Spleen (tissue), 11 donors: ENCODE results near the gene IFITM10. TPM values are rescaled to one million over a fixed set of nuclear protein-coding genes. Genes with fewer than 3 reads are reported as not detected.

Source experiments
- DNase-seq: peaks from one replicate; pipeline ENCODE4 v3.0.0-alpha.2; 2020
- H3K27ac ChIP-seq, 8 donors: fragments of 200-600 bp; sonication (generic) in 7 of 8; 1 replicate in 4 of 8; 2 replicates in 4 of 8; pipeline versions ENCODE4 v1.5.0 to v1.8.0; 2016 to 2021; ENCODE audit warnings: inconsistent platforms in 4 of 8, mild to moderate bottlenecking in 4 of 8, moderate library complexity in 1 of 8
- H3K27me3 ChIP-seq, 7 donors: fragments of 200-600 bp; sonication (generic) in 6 of 7; replicated peaks in 1 of 7; 1 replicate in 4 of 7; 2 replicates in 3 of 7; pipeline versions ENCODE4 v1.5.0 to v1.8.0; 2016 to 2021; ENCODE audit warnings: inconsistent platforms in 3 of 7, mild to moderate bottlenecking in 1 of 7
- H3K36me3 ChIP-seq, 6 donors: fragments of 200-600 bp; sonication (generic) in 5 of 6; 1 replicate in 4 of 6; 2 replicates in 2 of 6; pipeline versions ENCODE4 v1.5.0 to v1.8.0; 2016 to 2021; ENCODE audit warnings: inconsistent platforms in 2 of 6
- H3K4me1 ChIP-seq, 6 donors: fragments of 200-600 bp; sonication (generic) in 5 of 6; 1 replicate in 3 of 6; 2 replicates in 3 of 6; pipeline versions ENCODE4 v1.5.0 to v1.8.0; 2016 to 2021; ENCODE audit warnings: inconsistent platforms in 3 of 6
- H3K4me3 ChIP-seq, 8 donors: fragments of 200-600 bp; sonication (generic) in 7 of 8; 1 replicate in 4 of 8; 2 replicates in 4 of 8; pipeline versions ENCODE4 v1.5.0 to v1.8.0; 2016 to 2021; ENCODE audit warnings: inconsistent platforms in 4 of 8, mild to moderate bottlenecking in 4 of 8, moderate library complexity in 2 of 8
- H3K9me3 ChIP-seq, 8 donors: fragments of 200-600 bp; sonication (generic) in 7 of 8; 1 replicate in 4 of 8; 2 replicates in 4 of 8; pipeline versions ENCODE4 v1.5.0 to v1.8.0; 2016 to 2021; ENCODE audit warnings: inconsistent platforms in 4 of 8
- CTCF ChIP-seq, 11 experiments: fragments of 200-600 bp in 7 of 11; fragments of 450-650 bp in 4 of 11; sonication (generic) in 4 of 11; IDR thresholded peaks in 8 of 11; conservative IDR thresholded peaks in 3 of 11; 1 replicate in 7 of 11; 2 replicates in 4 of 11; pipeline versions ENCODE4 v1.4.0 to v1.8.0; 2016 to 2021; ENCODE audit warnings: antibody characterized with exemption in 11 of 11, inconsistent platforms in 4 of 11, mild to moderate bottlenecking in 1 of 11
- POLR2A ChIP-seq, 3 donors: fragments of 450-650 bp; IDR thresholded peaks; one replicate each; pipeline ENCODE4 v1.5.1; 2017; ENCODE audit warnings: antibody characterized with exemption in 3 of 3, mild to moderate bottlenecking in 1 of 3
- POLR2AphosphoS5 ChIP-seq, 3 donors: sonication (generic); formaldehyde crosslinking; IDR thresholded peaks; one replicate each; pipeline ENCODE4 v1.5.1; 2017; ENCODE audit warnings: antibody characterized with exemption in 3 of 3
- WGBS, 5 donors: extraction: QIAGEN DNeasy Blood & Tissue Kit in 3 of 5; methylation state at CpG; one replicate each; pipeline versions ENCODE4 v1.1.5 to v1.1.7; 2013 to 2018; 5-methylcytosine and 5-hydroxymethylcytosine counted together
- intact Hi-C: fragments of 100-400 bp; cut with DNase I; formaldehyde crosslinking; loops from one replicate; pipeline ENCODE4 v1.15.0; 2023; ENCODE audit warnings: low total_unique reads
- polyA plus RNA-seq, 3 donors: library from polyadenylated mRNA; stranded (reverse); fragments of 200-250 nt; gene quantifications; one replicate each; pipeline ENCODE4 v1.2.1, GENCODE V29; 2013
- total RNA-seq, 7 donors: library from RNA; depleted of rRNA in 3 of 7; stranded (reverse); fragments of >200 nt in 3 of 7; fragmentation: NEBNext Ultra II Directional in 4 of 7; extraction: Animal tissue kit (Norgen Biotek cat#: 25700) in 4 of 7; gene quantifications; one replicate each; pipeline versions ENCODE4 v1.1.0 to v1.2.1, GENCODE V29; 2016 to 2021
- donor health status: healthy with polysubstance abuse.
- donor health status: DM: no; HTN: no; CAD: no; lungs with moderate emphysema.
- donor health status: DM: no; HTN: no; CAD: no.
- donor health status: Bipolar disorder and iron deficiency.
- donor health status: healthy.
- donor health status: DM: no; HTN: no; CAD: no.
- donor health status: DM: yes; HTN: yes; CAD: no.

IFITM10 gene
- total and polyA plus RNA-seq, 10 donors = 0.80 to 41.6 (median 7.3) TPM

DNA sequence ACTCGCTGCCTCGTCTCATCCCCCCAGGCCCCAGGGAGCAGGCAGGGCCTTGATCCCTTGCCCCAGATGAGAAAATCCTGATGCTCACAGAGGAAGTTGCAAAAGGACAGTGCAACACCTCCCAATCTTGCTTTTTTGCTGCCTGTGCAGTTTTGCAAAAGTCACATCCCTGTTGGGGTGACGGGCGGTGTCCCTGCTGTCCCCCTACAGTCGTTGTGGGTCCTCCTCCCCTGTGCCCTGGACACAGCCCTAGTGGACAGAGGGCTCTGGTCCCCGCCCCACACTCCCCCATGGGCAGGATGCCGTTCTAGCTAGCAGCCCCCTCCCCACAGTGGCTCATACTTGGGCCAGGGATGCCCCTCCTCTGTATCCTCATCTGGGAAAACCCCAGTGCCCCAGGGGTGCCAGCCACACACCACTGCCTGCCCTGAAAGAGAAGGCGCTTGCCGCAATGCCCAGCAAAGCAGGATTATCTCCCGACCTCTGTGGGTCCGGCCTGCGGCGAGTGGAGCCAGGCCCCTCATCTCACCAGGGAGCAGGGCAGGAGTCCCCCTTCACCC, 31.7 kb upstream of the IFITM10 start:
- Histone ChIP-seq H3K4me1 (peaks cover 3 to 67% (median 32%) of the 10 kb centered on the region in 6 donors), H3K27ac (peak overlapping the region in 6 of 8 donors; percentile 67 to 90 (median 79)), H3K9me3 (no peaks in the 10 kb centered on the region), H3K36me3 (no peaks in the 10 kb centered on the region), H3K27me3 (no peaks in the 10 kb centered on the region), H3K4me3 (peak overlapping the region in 1 of 8 donors; percentile 46)
- WGBS, 5 donors = 52 to 78% (median 65%) methylated on average over 13 of the region's 13 CpGs
- TF ChIP-seq POLR2AphosphoS5 (IDR thresholded peaks at IDR 0.05) (peak in 1 of 3 donors; percentile 70), CTCF (IDR thresholded peaks at IDR 0.05 in 8 of 11, conservative IDR thresholded peaks at IDR 0.05 in 3 of 11) (no peak)
- DNase-seq = no peak
- intact Hi-C loops = no loop called here

GRCh38 chr11:1781593-1781975, 31.2 kb upstream of the IFITM10 start:
- Histone ChIP-seq H3K4me3 (peak overlapping the region in 1 of 8 donors; percentile 46), H3K27ac (peak overlapping the region in 6 of 8 donors; percentile 67 to 90 (median 79)), H3K27me3 (no peaks in the 10 kb centered on the region), H3K4me1 (peaks cover 3 to 67% (median 32%) of the 10 kb centered on the region in 6 donors), H3K36me3 (no peaks in the 10 kb centered on the region), H3K9me3 (no peaks in the 10 kb centered on the region)
- no peak for DNase-seq
- WGBS, 5 donors = 67 to 82% (median 74%) methylated on average over 9 of the region's 9 CpGs
- intact Hi-C loops = no loop called here
- TF ChIP-seq POLR2A (IDR thresholded peaks at IDR 0.05) (no peak), POLR2AphosphoS5 (IDR thresholded peaks at IDR 0.05) (no peak), CTCF (IDR thresholded peaks at IDR 0.05 in 8 of 11, conservative IDR thresholded peaks at IDR 0.05 in 3 of 11) (no peak)

DNA sequence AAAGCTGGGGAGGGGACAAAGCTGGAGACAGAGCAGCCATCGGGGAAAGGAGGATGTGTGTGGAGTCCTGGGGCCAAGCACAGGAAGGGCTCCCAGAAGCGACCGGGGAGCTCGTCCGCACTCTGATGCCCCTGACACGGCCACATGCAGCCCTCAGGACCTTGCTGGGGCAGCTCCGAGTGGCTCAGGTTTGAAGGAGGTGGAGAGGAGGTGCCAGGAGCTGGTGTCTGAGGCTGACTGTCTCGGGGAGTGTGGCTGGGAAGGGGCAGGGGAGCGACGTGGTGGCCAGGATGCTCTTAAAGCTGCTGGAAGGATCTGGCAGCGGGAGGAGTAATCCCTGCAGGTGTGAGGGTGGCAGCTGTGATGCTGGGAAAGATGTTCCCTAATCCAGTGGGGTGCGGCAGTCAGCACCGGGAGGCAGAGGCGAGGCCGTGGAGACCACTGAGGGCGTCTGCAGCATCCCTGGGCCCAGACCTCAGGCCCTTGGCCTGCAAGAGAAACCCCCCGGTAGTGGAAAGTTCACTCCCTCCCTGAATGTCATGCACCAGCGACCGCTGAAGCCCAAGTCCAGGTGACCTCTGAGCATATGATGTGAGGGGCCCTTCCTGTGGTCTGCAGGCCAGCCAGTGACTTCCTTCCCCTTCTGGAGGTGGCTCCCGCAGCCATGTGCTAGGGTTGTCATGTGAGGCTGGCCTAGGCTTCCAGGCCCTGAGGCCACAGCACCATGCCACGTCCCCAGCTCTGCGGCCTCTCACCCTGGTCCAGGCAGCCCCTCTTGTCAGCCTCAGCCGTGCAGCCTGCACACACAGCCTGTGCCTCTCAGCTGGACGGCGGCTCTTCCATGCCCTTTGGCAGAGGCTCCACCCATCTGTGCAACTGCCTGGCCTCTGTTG, 30.6 kb upstream of the IFITM10 start:
- DNase-seq = peak; percentile 89
- WGBS, 5 donors = 39 to 61% (median 51%) methylated on average over 21 to 25 of the region's 25 CpGs
- H3K4me1 ChIP-seq = peaks cover 3 to 67% (median 32%) of the 10 kb centered on the region in 6 donors

GRCh38 chr11:1779806-1780699, 29.7 kb upstream of the IFITM10 start:
- H3K4me3 ChIP-seq = peak overlapping the region in 1 of 8 donors; percentile 46
- intact Hi-C loops = no loop called here
- H3K27me3 ChIP-seq = no peaks in the 10 kb centered on the region
- H3K4me1 ChIP-seq = peaks cover 3 to 62% (median 32%) of the 10 kb centered on the region in 6 donors
- 83 to 92% (median 87%) methylated on average over 30 to 34 of the region's 34 CpGs for WGBS, 5 donors
- no peak for TF ChIP-seq POLR2AphosphoS5 (IDR thresholded peaks at IDR 0.05)
- no peak for TF ChIP-seq CTCF (IDR thresholded peaks at IDR 0.05 in 8 of 11, conservative IDR thresholded peaks at IDR 0.05 in 3 of 11)
- no peak for TF ChIP-seq POLR2A (IDR thresholded peaks at IDR 0.05)
- peak; percentile 73 for DNase-seq
- no peaks in the 10 kb centered on the region for H3K9me3 ChIP-seq
- H3K36me3 ChIP-seq = no peaks in the 10 kb centered on the region
- peak overlapping the region in 5 of 8 donors; percentile 72 to 90 (median 82) for H3K27ac ChIP-seq

More for the DNA sequence above, 30.6 kb upstream of the IFITM10 start:
- Histone ChIP-seq H3K36me3 (no peaks in the 10 kb centered on the region), H3K9me3 (no peaks in the 10 kb centered on the region), H3K27me3 (no peaks in the 10 kb centered on the region), H3K27ac (peak overlapping the region in 6 of 8 donors; percentile 68 to 90 (median 79)), H3K4me3 (peak overlapping the region in 1 of 8 donors; percentile 46)
- intact Hi-C loops = no loop called here
- TF ChIP-seq POLR2AphosphoS5 (IDR thresholded peaks at IDR 0.05) = peak; percentile 53 to 60 (median 57)
- no peak for TF ChIP-seq POLR2A (IDR thresholded peaks at IDR 0.05)
